SK-N-SH treated with all-trans-retinoic acid at 6 μM for 48 hours (cell line): ENCODE data around the gene SCCPDH.

Experiments
- PPARA ChIP-seq: fragments of 250-450 bp; sonication (Bioruptor Pico); IDR thresholded peaks from 2 replicates; pipeline ENCODE4 v1.5.0; 2020; ENCODE audit warnings: mild to moderate bottlenecking, borderline replicate concordance
- TCF4 ChIP-seq: fragments of 250-450 bp; sonication (Bioruptor Pico); IDR thresholded peaks from 2 replicates; pipeline ENCODE4 v1.8.0; 2021; ENCODE audit warnings: mild to moderate bottlenecking, moderate library complexity, borderline replicate concordance
- ZFP30 ChIP-seq: fragments of 450-650 bp; formaldehyde crosslinking; IDR thresholded peaks from 2 replicates; pipeline ENCODE4 v1.5.0; 2022; ENCODE audit warnings: mild to moderate bottlenecking, moderate library complexity
- TF ChIP-seq, protein P1 (sequence below): fragments of 250-450 bp; sonication (Bioruptor Pico); IDR thresholded peaks from 2 replicates; pipeline ENCODE4 v1.5.1; 2020; ENCODE audit warnings: low read depth, mild to moderate bottlenecking, moderate library complexity

DNA sequence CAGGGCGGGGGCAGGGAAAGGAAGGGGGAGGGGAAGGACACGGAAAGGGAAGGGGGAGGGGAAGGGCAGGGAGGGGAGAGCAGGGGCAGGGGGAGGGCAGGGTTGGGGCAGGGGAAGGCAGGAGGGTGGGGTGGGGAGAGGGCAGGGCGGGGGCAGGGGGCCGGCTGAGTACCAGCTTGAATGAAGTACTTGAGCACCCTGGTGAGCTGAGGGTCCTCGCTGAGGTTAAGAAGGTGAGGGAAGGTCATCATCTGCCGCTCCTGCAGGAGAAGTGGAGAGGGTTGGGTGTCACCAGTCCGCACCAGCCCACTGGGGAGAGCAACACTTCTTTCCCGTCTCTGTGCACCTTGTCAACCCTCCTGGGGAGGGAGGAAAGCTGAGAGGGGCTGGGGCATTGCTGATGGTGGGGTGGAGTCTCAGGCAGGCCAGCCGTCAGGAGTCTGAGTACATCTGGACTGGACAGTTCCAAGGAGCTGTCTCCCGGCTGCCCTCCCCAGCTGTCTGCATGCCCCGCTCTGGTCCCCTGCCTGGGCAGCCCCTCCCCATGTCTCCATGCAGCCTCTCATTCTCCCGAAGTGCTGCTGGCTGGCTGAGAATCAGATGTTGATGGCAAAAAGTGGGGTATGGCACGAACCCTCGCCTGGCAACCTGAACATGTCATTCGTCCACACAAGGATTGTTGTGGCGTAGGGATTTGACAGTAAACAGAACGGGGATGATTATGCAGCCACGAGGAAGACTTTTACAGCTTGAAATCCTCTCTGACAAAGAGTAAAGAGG lies 70.0 kb downstream of the SCCPDH start:
- TF ChIP-seq, protein P1, sequence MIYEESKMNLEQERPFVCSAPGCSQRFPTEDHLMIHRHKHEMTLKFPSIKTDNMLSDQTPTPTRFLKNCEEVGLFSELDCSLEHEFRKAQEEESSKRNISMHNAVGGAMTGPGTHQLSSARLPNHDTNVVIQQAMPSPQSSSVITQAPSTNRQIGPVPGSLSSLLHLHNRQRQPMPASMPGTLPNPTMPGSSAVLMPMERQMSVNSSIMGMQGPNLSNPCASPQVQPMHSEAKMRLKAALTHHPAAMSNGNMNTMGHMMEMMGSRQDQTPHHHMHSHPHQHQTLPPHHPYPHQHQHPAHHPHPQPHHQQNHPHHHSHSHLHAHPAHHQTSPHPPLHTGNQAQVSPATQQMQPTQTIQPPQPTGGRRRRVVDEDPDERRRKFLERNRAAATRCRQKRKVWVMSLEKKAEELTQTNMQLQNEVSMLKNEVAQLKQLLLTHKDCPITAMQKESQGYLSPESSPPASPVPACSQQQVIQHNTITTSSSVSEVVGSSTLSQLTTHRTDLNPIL (CRISPR knock-in tag): no peak
- TF ChIP-seq ZFP30 (CRISPR knock-in tag) (no peak), TCF4 (CRISPR knock-in tag) (no peak), PPARA (no peak)
